ENCODE data around the gene TBX15.

- TF ChIP-seq CTCF (IDR thresholded peaks at IDR 0.05; ENCODE audit: low read length), result no peak
- TF ChIP-seq EZH2 (optimal IDR thresholded peaks at IDR 0.05; ENCODE audit: low read depth, low read length), result no peak
Observed at GRCh38 chr1:118921994-118922393, 66.1 kb downstream of the TBX15 start.
